Endothelial cell of umbilical vein (primary cell): ENCODE data around the gene ORM2. TPM values are rescaled to one million over a fixed set of nuclear protein-coding genes. Genes with fewer than 3 reads are reported as not detected.

Experiments used
- BruUV-seq: library from RNA; stranded (reverse); fragments of 400-500 nt; replicated peaks from 2 replicates; lab custom pipeline; 2021; lab: Mats Ljungman, UMichigan
- CTCF ChIA-PET: fragments of 300-600, 350-600 bp; sonication (Branson Sonifier 250); formaldehyde crosslinking; loops from one replicate; lab custom pipeline; 2021; ENCODE audit warnings: antibody characterized with exemption, inconsistent platforms; lab: Charles Lee
- POLR2A ChIA-PET: fragments of 300-600, 350-600 bp; sonication (Branson Sonifier 250); formaldehyde crosslinking; loops from one replicate; lab custom pipeline; 2021; ENCODE audit warnings: antibody characterized with exemption, inconsistent platforms; lab: Charles Lee
- DNase-seq: peaks from one replicate; pipeline ENCODE4 v3.0.0-alpha.2; 2011; ENCODE audit warnings: low read depth, low spot score
- FAIRE-seq: peaks from 2 replicates; lab custom pipeline; 2011; peaks lifted over from hg19 to GRCh38; lab: Jason Lieb, UNC
- H2AFZ ChIP-seq: 2 replicates; pipeline ENCODE4 v1.6.0; 2012; ENCODE audit warnings: low read depth, low read length, control low read depth, inconsistent platforms
- H3K27ac ChIP-seq: 2 replicates; pipeline ENCODE4 v1.5.1; 2011; ENCODE audit warnings: low read depth, mild to moderate bottlenecking, control low read depth, low read length, moderate library complexity; ENCODE audit not compliant: insufficient read depth
- H3K27me3 ChIP-seq, 2 experiments: 2 replicates each; pipeline versions ENCODE4 v1.6.0 to v1.6.1; 2011; ENCODE audit warnings: low read length in 2 of 2, mixed read lengths in 1 of 2; ENCODE audit not compliant: control insufficient read depth in 2 of 2, insufficient read depth in 2 of 2
- H3K36me3 ChIP-seq, 2 experiments: 2 replicates in 1 of 2; 3 replicates in 1 of 2; pipeline ENCODE4 v1.5.1; 2011; ENCODE audit warnings: low read length in 2 of 2, mild to moderate bottlenecking in 1 of 2, moderate library complexity in 1 of 2; ENCODE audit not compliant: control insufficient read depth in 2 of 2, insufficient read depth in 2 of 2; ENCODE audit errors: extremely low read depth in 1 of 2
- H3K4me1 ChIP-seq: 3 replicates; pipeline ENCODE4 v1.5.1; 2011; ENCODE audit warnings: mild to moderate bottlenecking, low read length; ENCODE audit not compliant: control insufficient read depth, insufficient read depth; ENCODE audit errors: extremely low read depth
- H3K4me2 ChIP-seq: 2 replicates; pipeline ENCODE4 v1.6.1; 2011; ENCODE audit warnings: low read length, control low read depth, mixed read lengths; ENCODE audit not compliant: insufficient read depth
- H3K4me3 ChIP-seq, 3 experiments: fragments of 200-600 bp in 1 of 3; sonication (generic), shearing (Covaris generic) in 1 of 3; replicated peaks in 1 of 3; 2 replicates each; pipeline ENCODE4 v1.5.1; 2011 to 2016; ENCODE audit warnings: control low read depth in 3 of 3, low read length in 3 of 3, mild to moderate bottlenecking in 2 of 3, inconsistent platforms in 1 of 3, low read depth in 1 of 3, moderate library complexity in 1 of 3; ENCODE audit not compliant: insufficient read depth in 1 of 3
- H3K79me2 ChIP-seq: 2 replicates; pipeline ENCODE4 v1.6.0; 2012; ENCODE audit warnings: low read length, inconsistent platforms; ENCODE audit not compliant: control insufficient read depth, insufficient read depth
- H3K9ac ChIP-seq: replicated peaks from 2 replicates; pipeline ENCODE3; 2011; ENCODE audit warnings: low read length, control low read depth; ENCODE audit not compliant: insufficient read depth; ENCODE audit errors: extremely low read depth
- H3K9me1 ChIP-seq: replicated peaks from 3 replicates; pipeline ENCODE4 v1.6.0; 2011; ENCODE audit warnings: mild to moderate bottlenecking, low read length; ENCODE audit not compliant: control insufficient read depth, insufficient read depth; ENCODE audit errors: extremely low read depth
- H3K9me3 ChIP-seq: replicated peaks from 2 replicates; pipeline ENCODE4 v1.5.1; 2012; ENCODE audit warnings: low read length, inconsistent platforms; ENCODE audit not compliant: control insufficient read depth, insufficient read depth
- H4K20me1 ChIP-seq: replicated peaks from 2 replicates; pipeline ENCODE3; 2011; ENCODE audit warnings: mild to moderate bottlenecking, low read length; ENCODE audit not compliant: control insufficient read depth, insufficient read depth; ENCODE audit errors: extremely low read depth
- CTCF ChIP-seq, 2 donors: IDR thresholded peaks; 1 replicate in 1 of 2; 2 replicates in 1 of 2; pipeline ENCODE4 v1.5.1; 2011; ENCODE audit warnings: low read length in 2 of 2, mild to moderate bottlenecking in 2 of 2, moderate library complexity in 2 of 2, control low read depth in 1 of 2, inconsistent platforms in 1 of 2, low read depth in 1 of 2; ENCODE audit not compliant: insufficient read depth in 1 of 2; ENCODE audit errors: extremely low read depth in 1 of 2
- EZH2 ChIP-seq: IDR thresholded peaks from 2 replicates; pipeline ENCODE4 v1.6.1; 2012; ENCODE audit warnings: borderline replicate concordance, low read depth, mild to moderate bottlenecking, moderate library complexity, low read length, inconsistent platforms; ENCODE audit not compliant: severe bottlenecking
- FOS ChIP-seq: IDR thresholded peaks from 2 replicates; pipeline ENCODE4 v1.6.1; 2011; ENCODE audit warnings: mild to moderate bottlenecking, low read length, moderate library complexity, borderline replicate concordance; ENCODE audit not compliant: insufficient read depth
- GATA2 ChIP-seq: IDR thresholded peaks from 2 replicates; pipeline ENCODE4 v1.7.0; 2011; ENCODE audit warnings: low read depth, mild to moderate bottlenecking, moderate library complexity, mixed read lengths, low read length; ENCODE audit not compliant: insufficient read length, insufficient read depth
- JUN ChIP-seq: IDR thresholded peaks from 2 replicates; pipeline ENCODE4 v1.6.1; 2011; ENCODE audit warnings: borderline replicate concordance, low read depth; ENCODE audit not compliant: insufficient read length, insufficient read depth
- MAX ChIP-seq: IDR thresholded peaks from 2 replicates; pipeline ENCODE4 v1.6.1; 2011; ENCODE audit not compliant: insufficient read depth, insufficient read length
- MYC ChIP-seq: IDR thresholded peaks from one replicate; pipeline ENCODE4 v1.6.1; 2011; ENCODE audit warnings: mild to moderate bottlenecking, low read depth, low read length
- POLR2A ChIP-seq: IDR thresholded peaks from 2 replicates; pipeline ENCODE4 v1.6.1; 2012; ENCODE audit warnings: low read depth, mild to moderate bottlenecking, control low read depth, low read length
- POLR2AphosphoS5 ChIP-seq: IDR thresholded peaks from 2 replicates; pipeline ENCODE4 v1.6.1; 2012; ENCODE audit warnings: low read depth, mild to moderate bottlenecking, control low read depth, low read length, moderate library complexity; ENCODE audit not compliant: insufficient read depth
- dilution Hi-C: fragments of 300-500 bp; cut with MboI; formaldehyde crosslinking; loops from one replicate; pipeline ENCODE4 v1.15.0; 2019; ENCODE audit warnings: low sequenced_read_pairs; ENCODE audit not compliant: extremely low pct_ligation_motif_present
- intact Hi-C: fragments of 100-400 bp; cut with micrococcal nuclease; formaldehyde crosslinking; loops from one replicate; pipeline ENCODE4 v1.10.0; 2022
- polyA plus RNA-seq, 4 experiments: library from polyadenylated mRNA; depleted of rRNA in 3 of 4; stranded (reverse) in 3 of 4; unstranded in 1 of 4; fragments of >200 nt; gene quantifications; 2 replicates each; pipeline versions ENCODE4 v1.2.1 to v1.2.3, GENCODE V29; 2011 to 2012; ENCODE audit warnings: missing spikeins in 1 of 4
- total RNA-seq: library from RNA; stranded (reverse); gene quantifications from 2 replicates; pipeline ENCODE4 v1.2.3, GENCODE V29; 2021

Gene ORM2
- total and polyA plus RNA-seq, 2 donors (not counting 3 experiments of a cell fraction or from before 2014, with no cell fraction given), result not detected

DNA sequence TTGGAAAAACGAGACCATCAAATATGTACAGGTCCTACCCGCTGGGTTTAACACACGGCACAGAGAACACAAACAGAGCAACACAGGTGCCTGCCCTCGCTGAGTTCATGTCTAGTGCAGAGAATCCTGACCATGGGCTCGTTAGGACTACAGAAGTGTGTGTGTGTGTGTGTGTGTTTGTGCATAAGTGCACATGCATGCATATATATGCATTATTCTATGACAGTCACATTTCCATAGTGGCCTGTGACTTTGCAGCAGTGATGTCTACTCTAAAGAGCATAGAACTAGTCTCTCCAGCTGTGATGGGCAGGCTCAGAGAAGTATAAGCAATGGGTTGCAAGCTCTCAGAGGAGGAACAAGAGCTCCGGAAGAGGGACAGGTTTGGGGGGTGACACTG, 27.7 kb downstream of the ORM2 start:
- TF ChIP-seq POLR2AphosphoS5, result no peak
- no peak for TF ChIP-seq MYC
- no peak for TF ChIP-seq EZH2
- no peak for TF ChIP-seq FOS
- TF ChIP-seq MAX, result no peak
- TF ChIP-seq GATA2, result no peak
- TF ChIP-seq POLR2A, result no peak
- TF ChIP-seq JUN, result no peak
- no peak for TF ChIP-seq CTCF (IDR thresholded peaks at IDR 0.05; ENCODE audit: extremely low read depth in 1 of 2, insufficient read depth in 1 of 2, low read depth in 1 of 2, low read length in 2 of 2)
- no peaks in the 10 kb centered on the region for H4K20me1 ChIP-seq
- H3K9ac ChIP-seq, result no peak overlapping the region
- POLR2A ChIA-PET, result no interaction called here
- intact Hi-C loops, result no loop called here
- no peaks in the 10 kb centered on the region for H3K79me2 ChIP-seq
- peaks cover 7 to 39% of the 10 kb centered on the region in 2 experiments for H3K36me3 ChIP-seq
- H3K9me3 ChIP-seq, result no peaks in the 10 kb centered on the region
- DNase-seq (no peak), FAIRE-seq (no peak)
- no peaks in the 10 kb centered on the region for H3K4me1 ChIP-seq
- H3K4me3 ChIP-seq, result no peak overlapping the region
- H3K27me3 ChIP-seq, result no peaks in the 10 kb centered on the region
- no peak overlapping the region for H3K4me2 ChIP-seq
- dilution Hi-C loops, result no loop called here
- H3K27ac ChIP-seq, result no peak overlapping the region
- H2AFZ ChIP-seq, result no peak overlapping the region
- no TSS peak for BruUV-seq
- H3K9me1 ChIP-seq, result no peaks in the 10 kb centered on the region
- CTCF ChIA-PET, result no interaction called here
